T-helper 2 cell (primary cell): ENCODE results near the gene MRTFB.
"Not testable (repeated sequence)": the region's sequence is repeated elsewhere in the genome, so short reads cannot be mapped to it uniquely, and the experiment has no call there.

Experiments
- DNase-seq, 5 experiments: peaks; one replicate each; pipeline versions ENCODE4 v3.0.0 to v3.0.0-alpha.2; 2012 to 2022
- total RNA-seq, 2 donors: gene quantifications; one replicate each; lab custom pipeline; 2026; lab: John Stamatoyannopoulos, UW

MRTFB gene
- total RNA-seq = 8.7 to 16.2 reads per million in 2 donors

GRCh38 chr16:14070877-14071575 lies at the start of gene MRTFB:
Gene MRTFB (plus strand): TSS chr16:14071319. CDS start chr16:14140607, 69,288 bp downstream.
- peak; percentile 65 to 85 (median 67) for DNase-seq

- not testable (repeated sequence) for DNase-seq
Observed at GRCh38 chr16:14023526-14023925, 47.6 kb upstream of the MRTFB start.

- DNase-seq = no peak
Observed at GRCh38 chr16:14024283-14024682, 46.8 kb upstream of the MRTFB start.

GRCh38 chr16:14026572-14027285 lies 44.4 kb upstream of the MRTFB start:
- no peak for DNase-seq

- no peak for DNase-seq
Observed at GRCh38 chr16:14028202-14028601, 42.9 kb upstream of the MRTFB start.

- no peak for DNase-seq
Observed at GRCh38 chr16:14029658-14030057, 41.5 kb upstream of the MRTFB start.

- no peak for DNase-seq
Observed at GRCh38 chr16:14035092-14035491, 36.0 kb upstream of the MRTFB start.

- no peak for DNase-seq
Observed at GRCh38 chr16:14036889-14037288, 34.2 kb upstream of the MRTFB start.

GRCh38 chr16:14037960-14038359 lies 33.2 kb upstream of the MRTFB start:
- DNase-seq = no peak

- peak in 1 of 5 experiments; percentile 77 for DNase-seq
Observed at GRCh38 chr16:14041164-14041563, 30.0 kb upstream of the MRTFB start.

- no peak for DNase-seq
Observed at GRCh38 chr16:14042706-14043105, 28.4 kb upstream of the MRTFB start.

GRCh38 chr16:14043278-14043677 lies 27.8 kb upstream of the MRTFB start:
- DNase-seq = no peak

- DNase-seq = no peak
Observed at GRCh38 chr16:14043793-14044192, 27.3 kb upstream of the MRTFB start.

GRCh38 chr16:14047121-14047859 lies 23.8 kb upstream of the MRTFB start:
- not testable (repeated sequence) for DNase-seq

- no peak for DNase-seq
Observed at GRCh38 chr16:14050291-14051027, 20.7 kb upstream of the MRTFB start.

GRCh38 chr16:14051103-14051729 lies 19.9 kb upstream of the MRTFB start:
- DNase-seq = no peak

GRCh38 chr16:14056970-14057369 lies 14.1 kb upstream of the MRTFB start:
- DNase-seq = no peak

- no peak for DNase-seq
Observed at GRCh38 chr16:14057878-14058382, 13.2 kb upstream of the MRTFB start.

- no peak for DNase-seq
Observed at GRCh38 chr16:14061732-14062259, 9.3 kb upstream of the MRTFB start.

- no peak for DNase-seq
Observed at GRCh38 chr16:14062261-14062660, 8.9 kb upstream of the MRTFB start.
